ENCODE results near the gene CYP19A1. TPM values are rescaled to one million over a fixed set of nuclear protein-coding genes. Genes with fewer than 3 reads are reported as not detected.

The CYP19A1 gene
- total RNA-seq, 1 donor from 2014 or later: not detected

DNA sequence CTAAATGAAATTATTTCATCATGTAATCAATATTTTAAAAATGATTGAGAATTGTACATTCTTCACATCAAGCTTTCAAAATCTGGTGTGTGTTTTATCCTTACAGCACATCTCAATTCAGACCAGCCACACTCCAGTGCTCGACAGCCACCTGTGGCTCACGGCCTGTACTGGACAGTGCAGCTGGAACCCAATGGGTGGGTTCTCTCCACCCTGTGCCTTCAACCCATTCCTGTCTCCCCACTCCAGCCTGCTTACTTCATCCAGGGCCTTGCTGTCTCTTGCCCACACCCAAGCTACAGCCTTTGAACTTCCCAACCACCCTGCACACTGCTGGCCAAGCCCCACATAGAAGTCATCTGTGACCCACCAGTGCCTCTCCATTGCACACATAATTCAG, 17.6 kb downstream of the CYP19A1 start:
- H3K4me3 ChIP-seq (ENCODE audit: low read depth, low read length): no peak overlapping the region
- no peak for DNase-seq (ENCODE audit: low read depth)
- TF ChIP-seq, protein P1, sequence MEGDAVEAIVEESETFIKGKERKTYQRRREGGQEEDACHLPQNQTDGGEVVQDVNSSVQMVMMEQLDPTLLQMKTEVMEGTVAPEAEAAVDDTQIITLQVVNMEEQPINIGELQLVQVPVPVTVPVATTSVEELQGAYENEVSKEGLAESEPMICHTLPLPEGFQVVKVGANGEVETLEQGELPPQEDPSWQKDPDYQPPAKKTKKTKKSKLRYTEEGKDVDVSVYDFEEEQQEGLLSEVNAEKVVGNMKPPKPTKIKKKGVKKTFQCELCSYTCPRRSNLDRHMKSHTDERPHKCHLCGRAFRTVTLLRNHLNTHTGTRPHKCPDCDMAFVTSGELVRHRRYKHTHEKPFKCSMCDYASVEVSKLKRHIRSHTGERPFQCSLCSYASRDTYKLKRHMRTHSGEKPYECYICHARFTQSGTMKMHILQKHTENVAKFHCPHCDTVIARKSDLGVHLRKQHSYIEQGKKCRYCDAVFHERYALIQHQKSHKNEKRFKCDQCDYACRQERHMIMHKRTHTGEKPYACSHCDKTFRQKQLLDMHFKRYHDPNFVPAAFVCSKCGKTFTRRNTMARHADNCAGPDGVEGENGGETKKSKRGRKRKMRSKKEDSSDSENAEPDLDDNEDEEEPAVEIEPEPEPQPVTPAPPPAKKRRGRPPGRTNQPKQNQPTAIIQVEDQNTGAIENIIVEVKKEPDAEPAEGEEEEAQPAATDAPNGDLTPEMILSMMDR (conservative IDR thresholded peaks at IDR 0.05; ENCODE audit: low read depth, low read length): no peak

DNA sequence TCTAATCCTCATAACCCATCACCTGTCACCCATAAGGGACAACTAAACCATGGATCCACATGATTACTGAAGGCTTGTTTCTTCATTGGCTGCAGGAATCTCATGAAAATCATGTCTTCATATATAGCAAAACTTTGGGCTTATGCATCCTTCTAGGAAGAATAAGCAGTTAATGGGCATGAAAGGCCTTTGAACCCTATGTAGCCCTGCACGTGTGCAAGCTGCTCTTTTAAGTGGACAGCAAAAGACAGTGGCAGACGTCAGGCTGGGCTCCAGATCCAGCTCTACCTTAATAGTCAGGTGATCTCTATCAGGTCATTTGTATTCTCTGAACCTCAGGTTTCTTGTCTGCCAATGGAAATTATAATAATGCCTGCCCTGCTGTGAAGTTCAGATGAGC, 18.9 kb downstream of the CYP19A1 start:
- no peak for DNase-seq (ENCODE audit: low read depth)
- H3K4me3 ChIP-seq (ENCODE audit: low read depth, low read length): no peak overlapping the region
- TF ChIP-seq, protein P1 (conservative IDR thresholded peaks at IDR 0.05; ENCODE audit: low read depth, low read length): no peak

DNA sequence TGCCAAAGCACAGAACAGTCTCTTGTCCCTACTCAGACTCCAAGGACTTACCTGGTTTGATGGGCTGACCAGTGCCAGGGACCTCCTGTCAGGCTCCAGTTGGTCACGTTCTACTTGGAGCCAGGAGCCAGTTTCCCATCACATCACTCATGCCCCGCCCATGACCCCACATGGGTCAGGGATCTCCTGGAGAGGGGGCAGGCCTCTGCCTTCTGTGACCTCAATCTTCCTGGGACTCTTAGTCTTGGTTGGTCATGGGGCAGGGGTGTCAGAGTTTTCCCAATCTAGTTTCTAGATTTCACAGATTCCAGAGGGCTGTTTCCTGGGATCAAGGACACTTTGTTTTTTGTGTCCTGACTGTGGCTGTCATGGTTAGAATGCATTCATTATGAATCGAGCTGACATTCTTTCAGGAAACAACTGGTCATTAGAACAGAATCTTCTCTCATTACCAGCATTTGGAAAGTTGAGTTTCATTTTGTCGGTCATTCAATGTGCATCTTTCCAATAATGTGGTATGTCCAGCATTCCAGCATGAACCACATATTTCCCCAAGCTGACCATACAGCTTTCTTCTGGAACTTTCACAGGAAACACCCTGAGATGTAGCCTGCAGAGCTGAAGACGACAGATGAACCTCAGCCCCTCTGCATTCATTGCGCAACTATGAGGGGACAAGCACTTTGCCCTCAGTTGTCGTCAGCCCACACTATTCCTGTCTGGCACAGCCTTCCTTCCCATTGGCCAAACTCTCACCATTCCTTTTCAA, 19.8 kb downstream of the CYP19A1 start:
- H3K4me3 ChIP-seq (ENCODE audit: low read depth, low read length): no peak overlapping the region
- DNase-seq (ENCODE audit: low read depth): no peak
- TF ChIP-seq, protein P1 (conservative IDR thresholded peaks at IDR 0.05; ENCODE audit: low read depth, low read length): no peak

DNA sequence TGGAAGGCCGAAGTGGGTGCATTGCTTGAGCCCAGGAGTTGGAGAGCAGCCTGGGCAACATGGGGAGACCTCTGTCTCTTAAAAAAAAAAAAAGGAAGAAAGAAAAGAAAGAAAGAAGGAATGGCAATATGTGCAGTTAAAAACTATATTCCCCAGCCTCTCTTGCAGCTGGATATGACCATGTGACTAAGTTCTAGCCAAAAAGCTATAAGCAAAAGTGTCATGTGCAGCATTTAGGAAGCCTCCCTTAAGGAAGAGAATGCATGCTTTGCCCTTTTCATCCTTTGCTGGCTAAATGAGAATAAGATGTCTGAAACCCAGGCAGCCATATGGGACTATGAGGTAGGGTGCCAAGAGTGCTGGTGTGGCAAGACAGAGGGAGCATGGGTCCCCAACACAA, 21.8 kb downstream of the CYP19A1 start:
- DNase-seq (ENCODE audit: low read depth): no peak
- TF ChIP-seq, protein P1 (conservative IDR thresholded peaks at IDR 0.05; ENCODE audit: low read depth, low read length): no peak
- no peak overlapping the region for H3K4me3 ChIP-seq (ENCODE audit: low read depth, low read length)

DNA sequence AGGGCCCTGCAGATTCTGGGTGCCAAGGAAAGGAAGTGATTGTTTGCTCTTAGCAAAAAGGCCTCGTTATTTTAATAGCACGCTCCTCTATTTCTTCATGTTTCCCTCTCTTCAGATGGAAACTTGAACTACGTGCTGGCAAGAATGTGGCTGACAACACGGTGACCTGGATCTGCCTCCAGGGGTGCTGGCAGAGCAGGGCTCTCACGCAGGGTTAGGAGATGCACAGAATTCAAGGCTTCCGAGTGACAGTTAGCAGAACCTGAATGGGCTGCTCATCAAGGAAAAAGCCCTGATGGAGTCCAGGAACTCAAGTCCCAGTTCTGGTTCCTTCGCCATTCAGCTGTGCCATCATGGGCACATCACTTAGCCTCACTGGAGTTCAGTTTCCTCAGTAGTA, 22.7 kb downstream of the CYP19A1 start:
- no peak overlapping the region for H3K4me3 ChIP-seq (ENCODE audit: low read depth, low read length)
- DNase-seq (ENCODE audit: low read depth): no peak
- TF ChIP-seq, protein P1 (conservative IDR thresholded peaks at IDR 0.05; ENCODE audit: low read depth, low read length): no peak

DNA sequence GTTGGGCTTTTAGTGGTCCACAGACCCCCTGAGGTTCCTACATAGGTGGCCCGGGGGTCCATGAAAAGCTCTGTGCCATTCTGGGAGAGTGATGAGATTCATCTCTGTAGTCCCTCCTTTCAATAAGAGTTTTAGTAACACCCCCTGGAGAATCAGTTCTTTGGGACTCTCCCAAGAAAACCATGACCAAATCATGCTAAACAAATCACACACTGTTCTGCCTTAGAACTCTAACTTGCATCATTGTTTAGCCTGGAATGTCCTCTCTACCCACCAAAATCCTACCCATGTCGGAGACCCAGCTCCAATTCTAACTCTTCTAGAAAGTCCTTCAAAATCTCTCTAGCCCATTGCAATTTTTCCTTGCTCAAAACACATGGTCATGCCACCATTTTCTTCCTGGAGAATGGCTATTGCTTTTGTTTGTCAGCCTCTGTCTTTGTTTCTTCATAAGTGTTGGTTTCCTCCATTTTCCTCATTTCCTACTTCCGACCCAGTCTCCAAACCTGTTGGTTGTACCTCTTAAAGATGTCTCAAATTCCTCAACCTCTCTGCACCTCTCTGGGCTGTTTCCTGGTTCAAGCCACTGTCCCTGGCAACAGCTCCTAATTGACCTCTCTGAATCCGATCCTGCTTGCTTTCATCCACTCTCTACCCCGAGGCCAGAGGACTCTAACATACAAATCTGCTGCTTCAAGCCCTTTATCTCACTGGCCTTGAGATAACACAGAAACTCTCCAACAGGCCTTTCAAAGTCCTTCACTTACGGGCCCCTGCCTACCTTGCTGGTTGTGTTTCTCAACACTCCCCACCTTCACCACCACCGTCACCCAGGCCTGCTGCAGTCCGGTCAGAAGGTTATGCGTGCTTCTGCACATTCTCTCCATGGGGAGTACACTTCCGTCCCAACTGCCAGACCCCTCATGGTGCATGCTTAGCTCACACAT, 23.7 kb downstream of the CYP19A1 start:
- TF ChIP-seq, protein P1 (conservative IDR thresholded peaks at IDR 0.05; ENCODE audit: low read depth, low read length): no peak
- H3K4me3 ChIP-seq (ENCODE audit: low read depth, low read length): no peak overlapping the region

More for the DNA sequence above, 23.7 kb downstream of the CYP19A1 start:
- no peak for DNase-seq (ENCODE audit: low read depth)
